Measurements from ENCODE around the gene HDAC4. TPM values are rescaled to one million over a fixed set of nuclear protein-coding genes. Genes with fewer than 3 reads are reported as not detected.

HDAC4 gene
- total and polyA plus RNA-seq, 2 donors from 2014 or later: 2.2 to 56.8 TPM

GRCh38 chr2:239179851-239180371 is 220.9 kb downstream of the HDAC4 start:
- Histone ChIP-seq H3K36me3 (ENCODE audit: control insufficient read depth in 2 of 3, insufficient read depth in 3 of 3, low read length in 3 of 3) (peaks cover 4 to 5% (median 4%) of the 10 kb centered on the region in 3 donors), H3K4me3 (ENCODE audit: low read length in 3 of 3) (no peak overlapping the region), H3K9me3 (ENCODE audit: control insufficient read depth in 2 of 3, insufficient read depth in 1 of 3, low read length in 3 of 3) (peaks cover 0 to 8% (median 0%) of the 10 kb centered on the region in 3 donors), H3K9ac (ENCODE audit: low read length in 3 of 3) (no peak overlapping the region), H3K27me3 (ENCODE audit: control insufficient read depth, insufficient read depth, low read length) (no peaks in the 10 kb centered on the region), H3K27ac (ENCODE audit: low read depth in 2 of 2, low read length in 2 of 2) (no peak overlapping the region), H3K4me1 (ENCODE audit: control insufficient read depth in 2 of 3, insufficient read depth in 2 of 3, low read depth in 1 of 3, low read length in 3 of 3) (no peaks in the 10 kb centered on the region)
- intact Hi-C loops (cut with DNase I): no loop called here
- DNase-seq: peak in 2 of 5 donors; percentile 31 to 70
- TF ChIP-seq CTCF (IDR thresholded peaks at IDR 0.05; ENCODE audit: borderline replicate concordance, extremely low read depth, insufficient read depth): no peak
- no peak for FAIRE-seq

- DNase-seq (peak in 2 of 5 donors; percentile 29 to 54), FAIRE-seq (no peak)
- Histone ChIP-seq H3K36me3 (ENCODE audit: control insufficient read depth in 2 of 3, insufficient read depth in 3 of 3, low read length in 3 of 3) (peaks cover 4 to 5% (median 4%) of the 10 kb centered on the region in 3 donors), H3K9me3 (ENCODE audit: control insufficient read depth in 2 of 3, insufficient read depth in 1 of 3, low read length in 3 of 3) (peaks cover 0 to 15% (median 0%) of the 10 kb centered on the region in 3 donors), H3K4me1 (ENCODE audit: control insufficient read depth in 2 of 3, insufficient read depth in 2 of 3, low read depth in 1 of 3, low read length in 3 of 3) (no peaks in the 10 kb centered on the region), H3K4me3 (ENCODE audit: low read length in 3 of 3) (no peak overlapping the region), H3K27ac (ENCODE audit: low read depth in 2 of 2, low read length in 2 of 2) (no peak overlapping the region), H3K27me3 (ENCODE audit: control insufficient read depth, insufficient read depth, low read length) (no peaks in the 10 kb centered on the region), H3K9ac (ENCODE audit: low read length in 3 of 3) (no peak overlapping the region)
- intact Hi-C loops (cut with DNase I): no loop called here
- no peak for TF ChIP-seq CTCF (IDR thresholded peaks at IDR 0.05; ENCODE audit: borderline replicate concordance, extremely low read depth, insufficient read depth)
These were observed 221.9 kb downstream of the HDAC4 start for GRCh38 chr2:239178954-239179353.

- no peak overlapping the region for H3K27ac ChIP-seq (ENCODE audit: low read depth in 2 of 2, low read length in 2 of 2)
- DNase-seq (peak in 1 of 5 donors; percentile 13), FAIRE-seq (no peak)
- H3K9me3 ChIP-seq (ENCODE audit: control insufficient read depth in 2 of 3, insufficient read depth in 1 of 3, low read length in 3 of 3): peaks cover 0 to 15% (median 0%) of the 10 kb centered on the region in 3 donors
- no peak overlapping the region for H3K4me3 ChIP-seq (ENCODE audit: low read length in 3 of 3)
- intact Hi-C loops (cut with DNase I): no loop called here
- H3K36me3 ChIP-seq (ENCODE audit: control insufficient read depth in 2 of 3, insufficient read depth in 3 of 3, low read length in 3 of 3): peaks cover 4 to 5% (median 4%) of the 10 kb centered on the region in 3 donors
- H3K27me3 ChIP-seq (ENCODE audit: control insufficient read depth, insufficient read depth, low read length): no peaks in the 10 kb centered on the region
- TF ChIP-seq CTCF (IDR thresholded peaks at IDR 0.05; ENCODE audit: borderline replicate concordance, extremely low read depth, insufficient read depth): no peak
- no peak overlapping the region for H3K9ac ChIP-seq (ENCODE audit: low read length in 3 of 3)
- no peaks in the 10 kb centered on the region for H3K4me1 ChIP-seq (ENCODE audit: control insufficient read depth in 2 of 3, insufficient read depth in 2 of 3, low read depth in 1 of 3, low read length in 3 of 3)
These were observed 222.3 kb downstream of the HDAC4 start for GRCh38 chr2:239178484-239178883.

- intact Hi-C loops (cut with DNase I): no loop called here
- no peak for TF ChIP-seq CTCF (IDR thresholded peaks at IDR 0.05; ENCODE audit: borderline replicate concordance, extremely low read depth, insufficient read depth)
- Histone ChIP-seq H3K9me3 (ENCODE audit: control insufficient read depth in 2 of 3, insufficient read depth in 1 of 3, low read length in 3 of 3) (peaks cover 0 to 15% (median 0%) of the 10 kb centered on the region in 3 donors), H3K36me3 (ENCODE audit: control insufficient read depth in 2 of 3, insufficient read depth in 3 of 3, low read length in 3 of 3) (peaks cover 4 to 5% (median 4%) of the 10 kb centered on the region in 3 donors), H3K27ac (ENCODE audit: low read depth in 2 of 2, low read length in 2 of 2) (no peak overlapping the region), H3K9ac (ENCODE audit: low read length in 3 of 3) (no peak overlapping the region), H3K4me1 (ENCODE audit: control insufficient read depth in 2 of 3, insufficient read depth in 2 of 3, low read depth in 1 of 3, low read length in 3 of 3) (no peaks in the 10 kb centered on the region), H3K4me3 (ENCODE audit: low read length in 3 of 3) (no peak overlapping the region), H3K27me3 (ENCODE audit: control insufficient read depth, insufficient read depth, low read length) (no peaks in the 10 kb centered on the region)
- peak in 2 of 5 donors; percentile 7 to 46 for DNase-seq
- no peak for FAIRE-seq
These were observed 222.9 kb downstream of the HDAC4 start for GRCh38 chr2:239177908-239178307.
